GM12801 (cell line): ENCODE results near the gene SLC35D1.

ENCODE experiments used
- CTCF ChIP-seq: IDR thresholded peaks from one replicate; pipeline ENCODE4 v1.5.1; 2011; ENCODE audit warnings: control low read depth; ENCODE audit not compliant: insufficient read length; ENCODE audit errors: extremely low read depth

The SLC35D1 gene

GRCh38 chr1:67020304-67020703, 33.6 kb downstream of the SLC35D1 start:
- TF ChIP-seq CTCF, result no peak

- TF ChIP-seq CTCF, result no peak
These were observed 34.3 kb downstream of the SLC35D1 start for GRCh38 chr1:67019600-67020136.

DNA sequence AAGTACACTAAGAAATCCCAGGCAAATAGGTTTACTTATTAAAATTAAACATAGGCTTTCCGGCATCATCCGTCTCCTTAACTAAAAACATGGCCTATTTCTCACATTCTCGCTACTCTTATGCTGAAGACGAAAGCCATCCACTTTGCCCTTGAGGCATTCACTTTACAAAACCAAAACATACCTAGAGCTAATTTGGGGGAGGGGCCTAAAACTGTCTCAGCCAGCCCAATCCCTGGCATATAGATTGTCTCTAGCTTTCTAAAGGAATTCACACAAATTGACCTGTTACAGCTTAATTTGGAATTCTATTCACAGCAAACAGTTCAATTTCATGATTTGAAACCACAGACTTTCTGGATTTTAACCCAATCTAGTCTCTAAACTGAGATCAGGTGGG, 34.8 kb downstream of the SLC35D1 start:
- TF ChIP-seq CTCF, result no peak

DNA sequence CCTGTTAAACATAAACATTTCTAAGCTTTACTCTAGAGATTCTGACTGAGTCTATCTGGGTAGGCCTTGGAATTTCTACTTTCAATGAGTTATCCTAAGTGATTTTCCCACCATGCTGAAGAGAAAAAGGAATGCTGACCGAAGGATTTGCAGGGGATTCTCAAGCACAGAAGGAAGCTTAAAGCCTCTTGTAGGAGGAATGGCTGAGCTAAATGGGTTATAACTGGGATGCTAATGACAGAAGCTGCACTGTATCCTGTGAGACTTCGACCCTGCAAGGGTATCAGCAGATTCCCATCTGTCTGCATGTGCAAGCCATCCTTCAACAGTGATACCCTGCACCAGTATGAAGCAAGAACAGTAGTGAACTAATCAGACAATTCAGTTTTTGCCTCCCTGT, 35.4 kb downstream of the SLC35D1 start:
- TF ChIP-seq CTCF, result no peak

- no peak for TF ChIP-seq CTCF
These were observed 40.4 kb downstream of the SLC35D1 start for GRCh38 chr1:67013573-67013972.

DNA sequence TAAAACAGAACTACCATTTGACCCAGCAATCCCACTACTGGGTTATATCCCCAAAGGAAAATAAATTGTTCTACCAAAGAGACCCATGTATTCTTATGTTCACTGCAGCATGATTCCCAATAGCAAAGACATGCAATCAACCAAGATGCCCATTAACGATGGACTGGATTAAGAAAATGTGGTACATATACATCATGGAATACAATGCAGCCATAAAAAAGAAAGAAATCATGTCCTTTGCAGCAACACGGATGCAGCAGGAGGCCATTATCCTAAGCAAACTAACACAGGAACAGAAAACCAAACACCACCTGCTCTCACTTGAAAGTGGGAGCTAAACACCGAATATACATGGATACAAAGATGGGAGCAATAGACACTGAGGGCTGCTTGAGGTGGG, 44.2 kb downstream of the SLC35D1 start:
- no peak for TF ChIP-seq CTCF

DNA sequence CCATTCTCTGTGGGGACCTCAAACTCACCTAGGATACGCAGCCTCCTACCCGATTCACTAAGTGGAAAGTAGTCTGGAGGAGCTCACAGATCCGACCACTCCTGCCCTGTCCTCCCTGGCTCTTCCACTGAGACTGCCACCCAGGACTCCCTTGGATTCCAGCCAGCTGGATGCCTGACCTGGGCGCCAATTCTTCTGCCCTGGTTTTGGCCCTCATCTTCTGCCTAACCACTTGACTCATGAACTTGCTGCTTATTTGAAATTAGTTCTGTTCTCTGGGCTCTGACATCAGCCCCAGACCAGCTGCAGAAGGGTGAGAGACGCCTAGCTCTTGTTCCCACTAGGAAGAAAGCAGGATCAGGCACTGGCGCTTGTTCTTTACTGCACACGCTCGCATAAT, 48.9 kb downstream of the SLC35D1 start:
- no peak for TF ChIP-seq CTCF

DNA sequence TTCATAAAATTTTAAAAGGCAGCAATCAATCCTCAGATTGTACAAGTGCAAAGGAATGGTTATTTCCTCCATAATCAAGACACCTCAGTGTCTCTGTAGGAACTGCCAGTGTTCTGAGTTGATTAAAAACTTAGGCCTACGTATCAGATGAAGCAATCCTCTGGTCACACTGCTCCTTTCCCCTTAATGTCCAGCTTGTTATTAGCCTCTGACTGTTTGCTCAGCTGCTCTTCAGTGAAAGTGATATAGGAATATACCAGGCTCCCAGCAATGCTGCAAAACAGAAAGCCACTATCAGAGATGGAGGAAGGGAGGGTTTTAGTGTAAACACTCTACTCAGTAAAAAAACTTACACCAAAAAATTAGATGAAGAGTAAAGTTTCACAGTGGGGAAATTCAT, 49.8 kb downstream of the SLC35D1 start:
- no peak for TF ChIP-seq CTCF
